BE2C (cell line): ENCODE measurements around the gene OOSP4B.
"Not testable (repeated sequence)": the region's sequence is repeated elsewhere in the genome, so short reads cannot be mapped to it uniquely, and the experiment has no call there.

ENCODE experiments used
- DNase-seq: peaks from one replicate; pipeline ENCODE4 v3.0.0-alpha.2; 2020
- H3K27me3 ChIP-seq: fragments of 250-450 bp; sonication (Bioruptor Pico); 2 replicates; pipeline ENCODE4 v1.5.1; 2020; ENCODE audit warnings: mild to moderate bottlenecking
- H3K36me3 ChIP-seq: fragments of 250-450 bp; sonication (Bioruptor Pico); 2 replicates; pipeline ENCODE4 v1.5.1; 2020; ENCODE audit warnings: mild to moderate bottlenecking
- H3K4me1 ChIP-seq: fragments of 250-450 bp; sonication (Bioruptor Pico); 2 replicates; pipeline ENCODE4 v1.5.1; 2020
- H3K4me3 ChIP-seq: 2 replicates; pipeline ENCODE4 v1.5.1; 2011; ENCODE audit warnings: low read depth, low read length
- H3K9me3 ChIP-seq: fragments of 250-450 bp; sonication (Bioruptor Pico); 2 replicates; pipeline ENCODE4 v1.5.1; 2020
- TF ChIP-seq, protein P1 (sequence below): IDR thresholded peaks from 2 replicates; pipeline ENCODE4 v1.5.1; 2012; ENCODE audit warnings: mild to moderate bottlenecking, low read depth, low read length

Gene OOSP4B

DNA sequence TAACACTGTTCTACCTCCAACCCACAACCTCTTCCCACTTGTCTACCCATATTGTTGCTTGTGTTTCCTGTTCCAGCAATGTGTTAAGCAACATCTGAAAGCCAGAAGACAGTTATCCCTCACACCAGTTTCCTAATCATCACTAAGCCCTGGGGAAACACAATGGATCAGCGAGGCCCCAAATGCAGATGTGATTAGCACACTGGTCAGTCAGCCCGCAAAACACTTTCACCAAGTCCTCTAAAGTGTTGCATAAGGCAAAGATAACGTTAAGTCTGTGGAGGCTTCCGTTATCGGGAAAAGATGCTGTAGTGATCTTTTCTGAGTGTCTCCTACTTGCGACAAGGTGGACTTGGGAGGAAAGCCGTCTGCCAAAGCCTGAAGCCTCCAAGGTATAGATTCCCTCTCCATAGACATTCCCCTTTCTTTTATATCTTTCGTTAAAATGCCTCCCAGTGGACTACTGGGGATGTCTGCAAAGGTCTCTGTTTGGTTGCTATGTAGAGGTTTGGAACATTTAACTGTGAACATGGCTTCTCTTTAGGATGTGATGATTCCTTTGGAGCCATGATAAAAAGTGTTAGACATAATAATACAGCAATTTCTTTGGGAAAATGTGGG lies 39.5 kb downstream of the OOSP4B start, which contains the start of gene MS4A3:
TSS of gene MS4A3 (plus strand) at position 317 of the 621 bp plus-strand sequence. CDS start 4,496 bp downstream, outside the sequence.
- Histone ChIP-seq H3K27me3 (no peaks in the 10 kb centered on the region), H3K4me1 (no peaks in the 10 kb centered on the region), H3K36me3 (no peaks in the 10 kb centered on the region), H3K4me3 (no peak within 1 kb of the TSS), H3K9me3 (no peaks in the 10 kb centered on the region)
- no peak for DNase-seq
- TF ChIP-seq, protein P1, sequence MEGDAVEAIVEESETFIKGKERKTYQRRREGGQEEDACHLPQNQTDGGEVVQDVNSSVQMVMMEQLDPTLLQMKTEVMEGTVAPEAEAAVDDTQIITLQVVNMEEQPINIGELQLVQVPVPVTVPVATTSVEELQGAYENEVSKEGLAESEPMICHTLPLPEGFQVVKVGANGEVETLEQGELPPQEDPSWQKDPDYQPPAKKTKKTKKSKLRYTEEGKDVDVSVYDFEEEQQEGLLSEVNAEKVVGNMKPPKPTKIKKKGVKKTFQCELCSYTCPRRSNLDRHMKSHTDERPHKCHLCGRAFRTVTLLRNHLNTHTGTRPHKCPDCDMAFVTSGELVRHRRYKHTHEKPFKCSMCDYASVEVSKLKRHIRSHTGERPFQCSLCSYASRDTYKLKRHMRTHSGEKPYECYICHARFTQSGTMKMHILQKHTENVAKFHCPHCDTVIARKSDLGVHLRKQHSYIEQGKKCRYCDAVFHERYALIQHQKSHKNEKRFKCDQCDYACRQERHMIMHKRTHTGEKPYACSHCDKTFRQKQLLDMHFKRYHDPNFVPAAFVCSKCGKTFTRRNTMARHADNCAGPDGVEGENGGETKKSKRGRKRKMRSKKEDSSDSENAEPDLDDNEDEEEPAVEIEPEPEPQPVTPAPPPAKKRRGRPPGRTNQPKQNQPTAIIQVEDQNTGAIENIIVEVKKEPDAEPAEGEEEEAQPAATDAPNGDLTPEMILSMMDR = no peak

DNA sequence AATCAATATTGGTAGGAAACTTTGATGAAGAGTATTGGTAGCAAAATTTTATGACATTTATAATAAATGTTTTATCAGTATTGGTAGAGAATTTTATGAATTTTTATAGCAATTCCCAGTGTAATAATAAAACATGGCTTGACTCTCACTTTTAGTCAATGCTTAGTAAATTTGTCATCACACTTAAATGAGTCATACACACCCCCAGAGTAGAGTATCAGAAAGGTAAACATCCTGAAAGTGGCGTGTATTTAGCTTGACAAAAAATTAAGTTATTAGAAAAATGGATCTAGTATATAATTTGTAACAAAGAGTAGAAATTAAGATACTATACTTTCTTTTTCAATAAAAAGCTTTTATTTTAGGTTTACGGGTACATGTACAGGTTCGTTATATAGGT lies 42.1 kb downstream of the OOSP4B start:
- DNase-seq = no peak
- Histone ChIP-seq H3K4me1 (no peaks in the 10 kb centered on the region), H3K4me3 (no peak overlapping the region), H3K9me3 (no peaks in the 10 kb centered on the region), H3K36me3 (no peaks in the 10 kb centered on the region), H3K27me3 (no peaks in the 10 kb centered on the region)
- TF ChIP-seq, protein P1 = no peak

DNA sequence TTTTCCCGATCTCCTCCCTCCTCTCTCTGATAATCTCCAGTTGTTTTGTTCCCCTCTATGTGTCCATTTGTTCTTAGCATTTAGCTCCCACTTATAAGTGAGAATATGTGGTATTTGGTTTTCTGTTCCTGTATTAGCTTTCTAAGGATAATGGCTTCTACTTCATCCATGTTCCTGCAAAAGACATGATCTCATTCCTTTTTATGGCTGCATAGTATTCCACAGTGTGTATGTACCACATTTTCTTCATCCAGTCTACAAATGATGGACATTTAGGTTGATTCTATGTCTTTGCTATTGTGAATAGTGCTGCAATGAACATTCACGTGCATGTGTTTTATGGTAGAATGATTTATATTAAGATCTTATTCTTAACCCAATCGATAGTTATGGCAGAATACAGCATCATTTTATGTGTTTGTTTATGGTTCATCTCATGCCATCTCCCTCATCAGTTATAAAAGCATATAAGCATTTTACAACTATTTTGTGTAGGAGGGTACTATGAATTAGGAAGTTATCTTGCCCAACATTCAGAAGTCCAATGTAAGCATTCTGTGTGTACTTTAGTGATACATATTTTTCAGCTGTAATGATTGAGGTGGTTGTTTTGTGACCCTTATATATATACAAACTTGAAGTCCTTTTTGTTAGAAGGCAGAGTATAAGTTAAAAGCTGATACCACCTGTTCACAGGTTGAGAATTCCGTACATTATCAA lies 42.7 kb downstream of the OOSP4B start:
- no peaks in the 10 kb centered on the region for H3K4me1 ChIP-seq
- no peak for DNase-seq
- no peaks in the 10 kb centered on the region for H3K9me3 ChIP-seq
- TF ChIP-seq, protein P1 = no peak
- H3K4me3 ChIP-seq = no peak overlapping the region
- no peaks in the 10 kb centered on the region for H3K27me3 ChIP-seq
- no peaks in the 10 kb centered on the region for H3K36me3 ChIP-seq

DNA sequence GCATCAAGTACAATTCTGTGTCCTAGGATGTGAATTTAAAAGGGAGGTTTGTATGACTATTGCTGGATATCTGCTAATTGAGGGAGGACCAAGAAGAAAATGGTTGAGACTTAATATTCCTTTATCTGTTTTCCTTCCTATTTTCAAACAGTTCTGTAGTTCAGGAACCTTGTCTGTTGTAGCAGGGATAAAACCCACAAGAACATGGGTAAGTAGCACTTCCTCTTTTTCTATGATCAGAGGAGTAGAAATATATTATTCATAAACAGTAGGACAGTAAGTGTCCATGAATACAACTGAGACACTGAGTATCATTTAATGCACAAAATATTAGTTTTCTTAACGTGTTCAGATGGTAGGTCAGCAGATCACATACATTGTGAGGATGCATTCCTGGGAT lies 47.1 kb downstream of the OOSP4B start:
- Histone ChIP-seq H3K4me1 (no peaks in the 10 kb centered on the region), H3K9me3 (no peaks in the 10 kb centered on the region), H3K27me3 (no peaks in the 10 kb centered on the region), H3K36me3 (no peaks in the 10 kb centered on the region), H3K4me3 (no peak overlapping the region)
- no peak for DNase-seq
- TF ChIP-seq, protein P1 = no peak

DNA sequence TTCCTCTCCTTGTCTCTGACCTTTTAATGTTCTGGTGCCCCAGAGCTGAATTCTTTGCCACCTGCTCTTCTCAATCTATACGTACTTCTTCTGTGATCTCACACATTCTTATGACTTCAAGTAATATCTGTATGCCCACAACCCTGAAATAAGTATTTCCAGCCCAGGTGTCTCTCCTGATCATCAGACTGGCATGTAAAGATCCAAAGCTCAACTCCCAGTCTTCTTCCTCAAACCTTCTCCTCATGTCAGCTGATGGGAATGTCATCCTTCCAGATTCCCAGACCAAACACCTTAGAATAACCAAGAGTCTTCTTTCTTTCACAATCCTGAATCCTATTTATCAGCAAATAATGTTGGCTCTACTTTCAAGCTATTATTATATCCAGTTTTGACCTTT lies 48.8 kb downstream of the OOSP4B start:
- TF ChIP-seq, protein P1 = no peak
- H3K4me3 ChIP-seq = no peak overlapping the region
- no peaks in the 10 kb centered on the region for H3K4me1 ChIP-seq
- H3K36me3 ChIP-seq = no peaks in the 10 kb centered on the region
- DNase-seq = no peak
- no peaks in the 10 kb centered on the region for H3K9me3 ChIP-seq
- no peaks in the 10 kb centered on the region for H3K27me3 ChIP-seq

DNA sequence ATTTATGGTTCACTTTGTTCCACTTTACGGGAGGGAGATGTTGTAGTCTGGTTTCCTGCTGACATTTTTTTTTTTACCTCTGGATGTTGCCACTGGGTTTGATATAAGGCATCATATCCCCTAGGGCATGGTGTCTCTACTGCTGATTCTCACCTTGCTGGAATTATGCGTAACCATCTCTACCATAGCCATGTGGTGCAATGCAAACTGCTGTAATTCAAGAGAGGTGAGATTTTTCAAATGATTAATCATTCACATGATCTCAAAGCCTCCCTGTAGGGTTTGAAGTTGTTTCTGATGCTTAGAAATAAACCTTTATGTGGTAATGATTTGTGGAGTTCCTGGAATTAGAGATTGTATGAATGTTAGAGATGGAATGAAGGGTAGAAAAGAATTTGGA lies 52.5 kb downstream of the OOSP4B start:
- H3K27me3 ChIP-seq = no peaks in the 10 kb centered on the region
- H3K4me3 ChIP-seq = no peak overlapping the region
- no peaks in the 10 kb centered on the region for H3K9me3 ChIP-seq
- no peak for DNase-seq
- TF ChIP-seq, protein P1 = no peak
- H3K4me1 ChIP-seq = no peaks in the 10 kb centered on the region
- H3K36me3 ChIP-seq = no peaks in the 10 kb centered on the region

DNA sequence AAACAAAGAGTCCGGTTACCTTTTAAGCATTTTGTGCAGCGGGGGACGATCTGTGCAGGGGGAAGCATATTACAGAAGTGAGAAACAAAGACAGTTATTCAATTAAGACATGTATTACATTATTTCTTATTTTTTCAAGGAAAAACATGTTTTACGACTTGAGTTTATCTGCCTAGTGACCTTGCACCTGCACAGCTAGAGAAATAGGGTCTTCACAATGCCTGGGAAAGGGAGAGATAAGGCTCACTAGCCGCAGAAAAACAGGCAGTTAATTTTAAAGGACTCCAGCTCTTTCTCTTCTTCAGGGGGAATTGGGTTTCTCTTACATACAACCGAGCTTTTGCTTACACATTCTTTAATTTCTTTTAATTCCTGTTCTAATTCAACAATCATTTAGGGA lies 54.7 kb downstream of the OOSP4B start:
- not testable (repeated sequence) for H3K4me3 ChIP-seq, H3K36me3 ChIP-seq, H3K9me3 ChIP-seq, H3K27me3 ChIP-seq, H3K4me1 ChIP-seq, DNase-seq
